Fibroblast of villous mesenchyme (primary cell): Measurements from ENCODE around the gene ASIC3. TPM values are rescaled to one million over a fixed set of nuclear protein-coding genes. Genes with fewer than 3 reads are reported as not detected.

ENCODE experiments used
- DNase-seq: peaks from one replicate; pipeline ENCODE4 v3.0.0-alpha.2; 2010; ENCODE audit warnings: low read depth
- H3K4me3 ChIP-seq: 2 replicates; pipeline ENCODE4 v1.5.1; 2011; ENCODE audit warnings: low read depth, mild to moderate bottlenecking, low read length
- total RNA-seq: library from RNA; depleted of rRNA; stranded (reverse); fragments of >200 nt; gene quantifications from 2 replicates; pipeline ENCODE4 v1.2.3, GENCODE V29; 2012
- TF ChIP-seq, protein P1 (sequence below): IDR thresholded peaks from 2 replicates; pipeline ENCODE4 v1.5.1; 2012; ENCODE audit warnings: low read depth, mild to moderate bottlenecking, low read length; ENCODE audit not compliant: insufficient read depth

The ASIC3 gene
- total RNA-seq, 1 donor: under 0.01 TPM

- no peak overlapping the region for H3K4me3 ChIP-seq
- DNase-seq: no peak
- TF ChIP-seq, protein P1, sequence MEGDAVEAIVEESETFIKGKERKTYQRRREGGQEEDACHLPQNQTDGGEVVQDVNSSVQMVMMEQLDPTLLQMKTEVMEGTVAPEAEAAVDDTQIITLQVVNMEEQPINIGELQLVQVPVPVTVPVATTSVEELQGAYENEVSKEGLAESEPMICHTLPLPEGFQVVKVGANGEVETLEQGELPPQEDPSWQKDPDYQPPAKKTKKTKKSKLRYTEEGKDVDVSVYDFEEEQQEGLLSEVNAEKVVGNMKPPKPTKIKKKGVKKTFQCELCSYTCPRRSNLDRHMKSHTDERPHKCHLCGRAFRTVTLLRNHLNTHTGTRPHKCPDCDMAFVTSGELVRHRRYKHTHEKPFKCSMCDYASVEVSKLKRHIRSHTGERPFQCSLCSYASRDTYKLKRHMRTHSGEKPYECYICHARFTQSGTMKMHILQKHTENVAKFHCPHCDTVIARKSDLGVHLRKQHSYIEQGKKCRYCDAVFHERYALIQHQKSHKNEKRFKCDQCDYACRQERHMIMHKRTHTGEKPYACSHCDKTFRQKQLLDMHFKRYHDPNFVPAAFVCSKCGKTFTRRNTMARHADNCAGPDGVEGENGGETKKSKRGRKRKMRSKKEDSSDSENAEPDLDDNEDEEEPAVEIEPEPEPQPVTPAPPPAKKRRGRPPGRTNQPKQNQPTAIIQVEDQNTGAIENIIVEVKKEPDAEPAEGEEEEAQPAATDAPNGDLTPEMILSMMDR: no peak
Observed at GRCh38 chr7:151075662-151075971, 27.3 kb downstream of the ASIC3 start.

GRCh38 chr7:151075978-151076426 is 27.7 kb downstream of the ASIC3 start:
- TF ChIP-seq, protein P1: no peak
- no peak for DNase-seq
- H3K4me3 ChIP-seq: no peak overlapping the region

GRCh38 chr7:151076863-151077704 is 28.8 kb downstream of the ASIC3 start:
- no peak overlapping the region for H3K4me3 ChIP-seq
- TF ChIP-seq, protein P1: peak; percentile 43
- no peak for DNase-seq

DNA sequence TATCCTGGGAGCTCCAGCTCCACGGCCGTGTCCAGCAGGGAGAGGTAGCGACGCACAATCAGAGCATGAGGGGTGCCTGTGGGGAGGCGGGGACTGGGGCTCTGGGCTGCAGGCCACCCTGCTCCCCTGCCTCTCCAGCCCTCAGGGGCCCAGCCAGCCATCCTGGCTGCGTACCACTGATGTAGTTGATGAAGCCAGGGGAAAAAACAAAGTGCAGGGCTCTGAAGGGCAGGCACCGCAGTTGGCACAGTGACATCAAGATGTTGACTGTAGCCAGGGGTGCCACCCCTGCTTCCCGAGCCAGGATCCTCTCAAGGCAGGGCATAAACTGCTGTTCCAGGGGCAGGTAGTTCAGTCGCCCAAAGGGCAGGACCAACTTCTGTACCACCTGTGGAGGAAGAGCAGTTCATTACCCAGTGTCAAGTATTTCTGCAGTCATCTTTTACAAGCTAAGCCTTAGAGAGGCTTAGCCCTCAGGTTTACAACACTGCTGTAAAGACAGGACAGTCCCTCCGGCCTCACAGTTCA is 29.4 kb downstream of the ASIC3 start:
- TF ChIP-seq, protein P1: no peak
- H3K4me3 ChIP-seq: no peak overlapping the region
- DNase-seq: no peak

DNA sequence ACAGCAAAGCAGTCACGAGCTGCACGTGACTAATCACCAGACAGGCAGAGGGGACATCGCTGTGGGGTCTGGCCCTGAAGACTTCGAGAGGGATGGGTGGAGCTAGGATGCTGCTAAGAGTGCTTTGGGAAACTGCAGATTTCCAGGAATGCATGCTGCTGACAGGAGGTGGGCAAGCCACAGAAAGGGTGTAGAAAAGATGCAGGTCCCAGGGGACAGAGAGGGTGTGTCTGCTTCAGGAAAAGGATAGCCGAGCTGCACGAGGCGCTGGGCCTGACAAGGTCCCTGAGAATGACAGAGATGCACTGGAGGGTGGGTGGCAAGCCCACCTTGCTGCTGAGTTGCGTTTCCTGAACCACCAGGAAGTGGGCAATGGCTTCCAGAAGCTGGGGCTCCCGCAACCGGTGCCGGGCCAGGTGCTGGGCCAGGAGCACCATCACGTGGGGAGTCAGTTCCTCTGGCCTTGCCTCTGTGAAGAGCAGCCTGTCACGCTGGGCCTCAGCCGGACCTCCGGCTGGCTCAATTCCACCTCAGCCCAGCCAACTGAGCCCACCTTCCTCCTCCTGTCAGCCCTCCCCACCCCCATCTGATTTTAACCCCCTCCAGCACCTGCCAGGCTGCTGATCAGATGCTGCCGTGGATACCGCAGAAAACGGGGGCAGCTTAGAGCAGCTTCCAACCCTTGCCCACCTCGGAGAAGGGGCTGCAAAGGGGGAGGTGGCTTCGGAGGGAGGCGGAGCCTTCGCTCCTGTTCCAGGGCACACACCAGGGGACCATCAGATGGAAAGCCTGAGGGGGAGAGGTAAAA is 30.1 kb downstream of the ASIC3 start:
- peak; percentile 68 for DNase-seq
- H3K4me3 ChIP-seq: no peak overlapping the region
- TF ChIP-seq, protein P1: no peak

DNA sequence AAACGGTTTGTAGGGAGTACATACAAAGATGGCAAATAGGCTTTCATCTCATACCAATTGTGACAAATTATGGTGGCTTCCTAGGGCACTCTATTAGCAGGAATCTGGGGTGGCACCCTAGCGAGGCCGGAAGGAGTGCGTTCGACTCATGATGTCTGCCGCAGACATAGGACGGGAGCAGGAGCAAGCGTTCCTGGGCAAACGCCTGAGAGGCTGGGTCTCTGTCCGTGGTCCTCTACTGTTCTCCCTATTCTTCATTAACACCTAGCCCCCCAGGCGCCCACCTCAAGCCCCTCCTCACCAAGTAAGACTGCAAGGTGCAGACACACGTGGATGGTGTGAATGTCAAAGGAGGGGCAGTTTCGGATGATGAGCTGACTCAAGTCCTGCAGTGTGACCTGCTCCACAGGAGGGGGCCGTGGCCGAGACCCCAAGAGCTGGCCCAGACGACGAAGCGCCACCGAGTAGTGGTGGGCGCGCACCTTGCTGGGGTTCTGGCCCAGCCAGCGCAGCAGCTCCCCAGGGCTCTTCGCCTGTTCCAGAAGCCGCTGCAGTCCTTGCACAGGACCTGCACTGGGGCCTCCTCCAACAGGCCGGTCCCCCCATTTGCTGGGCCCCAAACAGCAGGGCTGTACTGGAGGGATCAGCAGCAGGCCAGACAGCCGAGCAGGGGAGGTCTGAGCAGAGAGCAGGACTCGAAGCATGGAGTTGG is 31.0 kb downstream of the ASIC3 start:
- TF ChIP-seq, protein P1: no peak
- no peak for DNase-seq
- peak overlapping the region; percentile 88 for H3K4me3 ChIP-seq
